HepG2 (cell line): ENCODE data around the gene SLC27A2. TPM values are rescaled to one million over a fixed set of nuclear protein-coding genes. Genes with fewer than 3 reads are reported as not detected.

Experiments used
- ATAC-seq: fragments of 200-7000 bp; cut with Tn5 transposase; 3 replicates; pipeline ENCODE4 v1.9.1; 2020; ENCODE audit warnings: mild to moderate bottlenecking, moderate library complexity
- BruUV-seq: library from RNA; stranded (reverse); fragments of 400-500 nt; replicated peaks from 2 replicates; lab custom pipeline; 2021; lab: Mats Ljungman, UMichigan
- CTCF ChIA-PET: fragments of 300-600 bp; formaldehyde crosslinking; extraction: SDS; loops from one replicate; lab custom pipeline; 2021; ENCODE audit warnings: low total read pairs, inconsistent platforms, low intra/inter-chr PET ratio; lab: Yijun Ruan, JAX
- POLR2A ChIA-PET: fragments of 350-600 bp; sonication (Branson Sonifier 250); formaldehyde crosslinking; loops from one replicate; lab custom pipeline; 2020; ENCODE audit warnings: antibody characterized with exemption, inconsistent platforms; lab: Yijun Ruan, JAX
- DNase-seq: peaks from one replicate; pipeline ENCODE4 v3.0.0-alpha.2; 2015; ENCODE audit warnings: low spot score
- FAIRE-seq: peaks from 3 replicates; lab custom pipeline; 2011; peaks lifted over from hg19 to GRCh38; lab: Jason Lieb, UNC
- H2AFZ ChIP-seq: one replicate; pipeline ENCODE4 v1.6.1; 2011; ENCODE audit warnings: low read length, inconsistent platforms
- H3K27ac ChIP-seq: fragments of 300-600 bp; 3 replicates; pipeline ENCODE4 v1.8.0; 2011; ENCODE audit warnings: mixed run types, mild to moderate bottlenecking, mixed read lengths, low read length, inconsistent platforms; ENCODE audit not compliant: insufficient read depth; ENCODE audit errors: extremely low read length
- H3K27me3 ChIP-seq, 2 experiments: fragments of 200-600 bp in 1 of 2; 2 replicates in 1 of 2; 3 replicates in 1 of 2; pipeline versions ENCODE4 v1.6.0 to v1.8.0; 2011; ENCODE audit warnings: low read length in 2 of 2, mild to moderate bottlenecking in 2 of 2, moderate library complexity in 2 of 2, inconsistent platforms in 1 of 2; ENCODE audit not compliant: insufficient read depth in 2 of 2, control insufficient read depth in 1 of 2
- H3K36me3 ChIP-seq, 2 experiments: fragments of 200-600 bp in 1 of 2; replicated peaks in 1 of 2; 2 replicates in 1 of 2; 3 replicates in 1 of 2; pipeline versions ENCODE4 v1.5.1 to v1.8.0; 2011; ENCODE audit warnings: low read length in 2 of 2, inconsistent platforms in 1 of 2; ENCODE audit not compliant: insufficient read depth in 2 of 2, control insufficient read depth in 1 of 2
- H3K4me1 ChIP-seq: 2 replicates; pipeline ENCODE4 v1.5.1; 2012; ENCODE audit warnings: low read length, inconsistent platforms; ENCODE audit not compliant: insufficient read depth
- H3K4me2 ChIP-seq: 2 replicates; pipeline ENCODE4 v1.6.0; 2011; ENCODE audit warnings: low read depth, low read length, inconsistent platforms
- H3K4me3 ChIP-seq, 3 experiments: fragments of 200-600 bp in 1 of 3; sonication (generic), shearing (Covaris generic) in 1 of 3; replicated peaks in 1 of 3; 2 replicates each; pipeline ENCODE4 v1.5.1; 2011 to 2016; ENCODE audit warnings: low read length in 3 of 3, inconsistent platforms in 2 of 3, low read depth in 2 of 3, mild to moderate bottlenecking in 2 of 3, control low read depth in 1 of 3, mixed read lengths in 1 of 3; ENCODE audit not compliant: insufficient read depth in 1 of 3
- H3K79me2 ChIP-seq: one replicate; pipeline ENCODE4 v1.6.1; 2011; ENCODE audit warnings: low read length, inconsistent platforms; ENCODE audit not compliant: insufficient read depth
- H3K9ac ChIP-seq: 2 replicates; pipeline ENCODE4 v1.6.0; 2011; ENCODE audit warnings: mild to moderate bottlenecking, low read depth, low read length, inconsistent platforms; ENCODE audit not compliant: insufficient read depth
- H3K9me3 ChIP-seq: 2 replicates; pipeline ENCODE4 v1.5.1; 2012; ENCODE audit warnings: mild to moderate bottlenecking, low read length
- H4K20me1 ChIP-seq: 2 replicates; pipeline ENCODE4 v1.6.0; 2011; ENCODE audit warnings: inconsistent platforms, mild to moderate bottlenecking, low read length, moderate library complexity; ENCODE audit not compliant: insufficient read depth
- BCL6 ChIP-seq: IDR thresholded peaks from 2 replicates; pipeline ENCODE4 v1.6.1; 2016; ENCODE audit warnings: missing genetic modification reagents, missing compliant biosample characterization
- DDIT3 ChIP-seq: sonication (generic); formaldehyde crosslinking; IDR thresholded peaks from 2 replicates; pipeline ENCODE4 v1.4.0; 2020; ENCODE audit warnings: mild to moderate bottlenecking, missing genetic modification reagents
- MIXL1 ChIP-seq: IDR thresholded peaks from 2 replicates; pipeline ENCODE4 v1.6.1; 2016
- NFIB ChIP-seq: sonication (generic); formaldehyde crosslinking; IDR thresholded peaks from 2 replicates; pipeline ENCODE4 v1.9.0; 2021; ENCODE audit warnings: missing genetic modification reagents, mild to moderate bottlenecking, borderline replicate concordance
- NR2F2 ChIP-seq: IDR thresholded peaks from 2 replicates; pipeline ENCODE4 v1.6.1; 2012; ENCODE audit warnings: low read depth, inconsistent platforms, borderline replicate concordance
- PRPF4 ChIP-seq: fragments of 200-400 bp; formaldehyde crosslinking; IDR thresholded peaks from 2 replicates; pipeline ENCODE4 v1.6.1; 2016; ENCODE audit warnings: low read length, low read depth; ENCODE audit not compliant: poor library complexity, severe bottlenecking
- SAFB2 ChIP-seq: sonication (generic); formaldehyde crosslinking; IDR thresholded peaks from 2 replicates; pipeline ENCODE4 v1.5.1; 2020; ENCODE audit warnings: missing genetic modification reagents, low read depth, mild to moderate bottlenecking, borderline replicate concordance
- SOX13 ChIP-seq, 3 experiments: fragments of 450-650 bp in 1 of 3; sonication (generic) in 1 of 3; formaldehyde crosslinking in 1 of 3; IDR thresholded peaks in 2 of 3; conservative IDR thresholded peaks in 1 of 3; 2 replicates each; pipeline versions ENCODE4 v1.5.0 to v1.6.1; 2016 to 2020; ENCODE audit warnings: antibody characterized with exemption in 1 of 3, mild to moderate bottlenecking in 1 of 3, missing compliant biosample characterization in 1 of 3, missing genetic modification reagents in 1 of 3, moderate library complexity in 1 of 3
- STAT5B ChIP-seq: sonication (generic); formaldehyde crosslinking; IDR thresholded peaks from 2 replicates; pipeline ENCODE4 v1.4.0; 2020; ENCODE audit warnings: missing genetic modification reagents
- ZBTB7A ChIP-seq: sonication (generic); formaldehyde crosslinking; IDR thresholded peaks from 2 replicates; pipeline ENCODE4 v1.8.0; 2022; ENCODE audit warnings: mild to moderate bottlenecking, missing genetic modification reagents
- ZGPAT ChIP-seq: IDR thresholded peaks from 2 replicates; pipeline ENCODE4 v1.6.1; 2016; ENCODE audit warnings: mild to moderate bottlenecking
- ZNF232 ChIP-seq: sonication (generic); formaldehyde crosslinking; IDR thresholded peaks from 2 replicates; pipeline ENCODE4 v1.4.0; 2020; ENCODE audit warnings: missing genetic modification reagents, borderline replicate concordance
- ZNF34 ChIP-seq: sonication (generic); formaldehyde crosslinking; IDR thresholded peaks from 2 replicates; pipeline ENCODE4 v1.4.0; 2020; ENCODE audit warnings: mild to moderate bottlenecking, missing genetic modification reagents, borderline replicate concordance
- ZNF460 ChIP-seq: sonication (generic); formaldehyde crosslinking; IDR thresholded peaks from 2 replicates; pipeline ENCODE4 v1.5.1; 2020; ENCODE audit warnings: missing genetic modification reagents, mild to moderate bottlenecking, borderline replicate concordance
- ZNF770 ChIP-seq: sonication (generic); formaldehyde crosslinking; IDR thresholded peaks from 2 replicates; pipeline ENCODE4 v1.5.0; 2020; ENCODE audit warnings: mild to moderate bottlenecking, missing genetic modification reagents
- ZNF841 ChIP-seq: sonication (generic); formaldehyde crosslinking; IDR thresholded peaks from 2 replicates; pipeline ENCODE4 v1.8.1; 2023; ENCODE audit warnings: missing genetic modification reagents, borderline replicate concordance
- ZNF878 ChIP-seq: sonication (generic); formaldehyde crosslinking; IDR thresholded peaks from 2 replicates; pipeline ENCODE4 v1.8.1; 2023; ENCODE audit warnings: mild to moderate bottlenecking, missing genetic modification reagents, moderate library complexity
- WGBS: methylation state at CpG from one replicate; pipeline ENCODE4 v1.1.6; 2017; ENCODE audit warnings: low lambda C conversion rate; 5-methylcytosine and 5-hydroxymethylcytosine counted together
- in situ Hi-C: cut with HindIII; loops from 2 replicates; pipeline ENCODE4 v1.10.0; 2017; ENCODE audit warnings: low pct_unique_long_range_greater_than_20kb; ENCODE audit not compliant: extremely low pct_ligation_motif_present
- intact Hi-C: fragments of 100-400 bp; cut with micrococcal nuclease; formaldehyde crosslinking; loops from one replicate; pipeline ENCODE4 v1.10.0; 2022; ENCODE audit not compliant: unreplicated experiment
- polyA plus RNA-seq, 8 experiments: library from polyadenylated mRNA; depleted of rRNA in 3 of 8; stranded (reverse) in 7 of 8; unstranded in 1 of 8; fragments of >200 nt; fragmentation: Illumina TruSeq in 4 of 8; extraction: Trizol in 4 of 8; gene quantifications; 2 replicates each; pipeline versions ENCODE4 v1.2.1 to v1.2.3, GENCODE V29; 2011 to 2016; ENCODE audit warnings: low read depth in 4 of 8, missing spikeins in 1 of 8, mixed read lengths in 1 of 8; ENCODE audit not compliant: insufficient read depth in 1 of 8
- total RNA-seq, 5 experiments: library from RNA; depleted of rRNA; stranded (reverse); fragments of >200 nt; fragmentation: Illumina TruSeq; extraction: Trizol; gene quantifications; 2 replicates each; pipeline ENCODE4 v1.2.3, GENCODE V29; 2016; ENCODE audit warnings: low read depth in 1 of 5

SLC27A2 gene
- total and polyA plus RNA-seq, 2 of the 13 experiments (the other 11 are each of a cell fraction or from before 2014, with no cell fraction given), result 14.6 to 23.4 TPM

GRCh38 chr15:50260969-50261496 is 79.0 kb downstream of the SLC27A2 start:
- in situ Hi-C loops (no loop called here), intact Hi-C loops (no loop called here)
- H3K4me1 ChIP-seq, result peaks cover 24% of the 10 kb centered on the region
- no peaks in the 10 kb centered on the region for H3K79me2 ChIP-seq
- ChIA-PET CTCF (no interaction called here), POLR2A (no interaction called here)
- no TSS peak for BruUV-seq
- no peak overlapping the region for H3K9ac ChIP-seq
- no peak overlapping the region for H3K27ac ChIP-seq
- no peaks in the 10 kb centered on the region for H4K20me1 ChIP-seq
- H3K27me3 ChIP-seq, result no peaks in the 10 kb centered on the region
- no peaks in the 10 kb centered on the region for H3K9me3 ChIP-seq
- 0% methylated on average over 2 of the region's 2 CpGs for WGBS
- H3K4me2 ChIP-seq, result 0 out of 2 replicates have a peak overlapping the region, but pooled peaks have one; percentile 10
- H2AFZ ChIP-seq, result no peak overlapping the region
- DNase-seq (peak; percentile 20), ATAC-seq (peak; percentile 24; the same call in 2 of the 3 replicates), FAIRE-seq (no peak)
- no peak overlapping the region for H3K4me3 ChIP-seq
- H3K36me3 ChIP-seq, result no peaks in the 10 kb centered on the region
- TF ChIP-seq ZGPAT (CRISPR knock-in tag) (no peak), ZNF770 (CRISPR knock-in tag) (no peak), ZNF460 (CRISPR knock-in tag) (no peak), SOX13 (IDR thresholded peaks at IDR 0.05) (no peak), SOX13 (CRISPR knock-in tag; conservative IDR thresholded peaks at IDR 0.05 in 1 of 2, IDR thresholded peaks at IDR 0.05 in 1 of 2) (0 out of 4 replicates have a peak, but pooled peaks of 1 of the 2 experiments have one; percentile 21), PRPF4 (no peak), SAFB2 (CRISPR knock-in tag) (no peak), ZNF34 (CRISPR knock-in tag) (no peak), ZNF232 (CRISPR knock-in tag) (no peak), DDIT3 (CRISPR knock-in tag) (no peak), STAT5B (CRISPR knock-in tag) (no peak), MIXL1 (CRISPR knock-in tag) (no peak), ZNF878 (CRISPR knock-in tag) (no peak), ZNF841 (CRISPR knock-in tag) (no peak), ZBTB7A (CRISPR knock-in tag) (no peak), NFIB (CRISPR knock-in tag) (no peak), BCL6 (CRISPR knock-in tag) (0 out of 2 replicates have a peak, but pooled peaks have one; percentile 14), NR2F2 (no peak)
